Measurements from ENCODE around the gene MRPS18B. TPM values are rescaled to one million over a fixed set of nuclear protein-coding genes. Genes with fewer than 3 reads are reported as not detected.

Gene MRPS18B
- total and polyA plus RNA-seq, 12 donors = 48.4 to 169 (median 127) TPM

GRCh38 chr6:30640481-30640880 is 22.8 kb downstream of the MRPS18B start:
- TF ChIP-seq CTCF (IDR thresholded peaks at IDR 0.05) = no peak
- no peak for ATAC-seq
- DNase-seq = no peak
- Histone ChIP-seq H3K4me3 (no peak overlapping the region), H3K9me3 (no peaks in the 10 kb centered on the region), H3K4me1 (peaks cover 0 to 10% (median 0%) of the 10 kb centered on the region in 9 donors), H3K36me3 (peaks cover 0 to 86% (median 6%) of the 10 kb centered on the region in 9 donors), H3K27ac (no peak overlapping the region), H3K27me3 (no peaks in the 10 kb centered on the region)
- intact Hi-C loops (cut with DNase I) = no loop called here
- WGBS, 2 donors = 81 to 85% methylated on average over 10 of the region's 10 CpGs

GRCh38 chr6:30641048-30641447 is 23.4 kb downstream of the MRPS18B start:
- TF ChIP-seq CTCF (IDR thresholded peaks at IDR 0.05) = no peak
- H3K27ac ChIP-seq = no peak overlapping the region
- H3K4me1 ChIP-seq = peaks cover 0 to 16% (median 4%) of the 10 kb centered on the region in 9 donors
- H3K36me3 ChIP-seq = peaks cover 0 to 86% (median 6%) of the 10 kb centered on the region in 9 donors
- ATAC-seq = no peak
- H3K4me3 ChIP-seq = no peak overlapping the region
- 81 to 92% methylated on average over 1 of the region's 1 CpG for WGBS, 2 donors
- intact Hi-C loops (cut with DNase I) = no loop called here
- H3K9me3 ChIP-seq = no peaks in the 10 kb centered on the region
- no peaks in the 10 kb centered on the region for H3K27me3 ChIP-seq
- DNase-seq = no peak

- DNase-seq = no peak
- ATAC-seq = no peak
- Histone ChIP-seq H3K4me1 (peaks cover 7 to 32% (median 22%) of the 10 kb centered on the region in 9 donors), H3K9me3 (no peaks in the 10 kb centered on the region), H3K27me3 (no peaks in the 10 kb centered on the region), H3K4me3 (no peak overlapping the region), H3K36me3 (peaks cover 0 to 67% (median 6%) of the 10 kb centered on the region in 9 donors), H3K27ac (no peak overlapping the region)
- intact Hi-C loops (cut with DNase I) = no loop called here
- TF ChIP-seq CTCF (IDR thresholded peaks at IDR 0.05) = no peak
- 95 to 100% methylated on average over 2 of the region's 2 CpGs for WGBS, 2 donors
These were observed 26.0 kb downstream of the MRPS18B start for GRCh38 chr6:30643656-30644055.

GRCh38 chr6:30644769-30645168 is 27.1 kb downstream of the MRPS18B start:
- DNase-seq (no peak), ATAC-seq (no peak)
- H3K9me3 ChIP-seq = no peaks in the 10 kb centered on the region
- TF ChIP-seq CTCF (IDR thresholded peaks at IDR 0.05) = no peak
- intact Hi-C loops (cut with DNase I) = no loop called here
- WGBS, 2 donors = 84 to 85% methylated on average over 5 of the region's 5 CpGs
- H3K36me3 ChIP-seq = peaks cover 0 to 62% (median 6%) of the 10 kb centered on the region in 9 donors
- H3K27me3 ChIP-seq = no peaks in the 10 kb centered on the region
- peaks cover 7 to 36% (median 22%) of the 10 kb centered on the region in 9 donors for H3K4me1 ChIP-seq
- H3K4me3 ChIP-seq = no peak overlapping the region
- no peak overlapping the region for H3K27ac ChIP-seq

Measured in heart right ventricle (tissue), 16 donors.